ENCODE measurements around the gene SPDYE4. TPM values are rescaled to one million over a fixed set of nuclear protein-coding genes. Genes with fewer than 3 reads are reported as not detected.

The SPDYE4 gene
- total RNA-seq, 6 experiments from 2014 or later, result not detected

DNA sequence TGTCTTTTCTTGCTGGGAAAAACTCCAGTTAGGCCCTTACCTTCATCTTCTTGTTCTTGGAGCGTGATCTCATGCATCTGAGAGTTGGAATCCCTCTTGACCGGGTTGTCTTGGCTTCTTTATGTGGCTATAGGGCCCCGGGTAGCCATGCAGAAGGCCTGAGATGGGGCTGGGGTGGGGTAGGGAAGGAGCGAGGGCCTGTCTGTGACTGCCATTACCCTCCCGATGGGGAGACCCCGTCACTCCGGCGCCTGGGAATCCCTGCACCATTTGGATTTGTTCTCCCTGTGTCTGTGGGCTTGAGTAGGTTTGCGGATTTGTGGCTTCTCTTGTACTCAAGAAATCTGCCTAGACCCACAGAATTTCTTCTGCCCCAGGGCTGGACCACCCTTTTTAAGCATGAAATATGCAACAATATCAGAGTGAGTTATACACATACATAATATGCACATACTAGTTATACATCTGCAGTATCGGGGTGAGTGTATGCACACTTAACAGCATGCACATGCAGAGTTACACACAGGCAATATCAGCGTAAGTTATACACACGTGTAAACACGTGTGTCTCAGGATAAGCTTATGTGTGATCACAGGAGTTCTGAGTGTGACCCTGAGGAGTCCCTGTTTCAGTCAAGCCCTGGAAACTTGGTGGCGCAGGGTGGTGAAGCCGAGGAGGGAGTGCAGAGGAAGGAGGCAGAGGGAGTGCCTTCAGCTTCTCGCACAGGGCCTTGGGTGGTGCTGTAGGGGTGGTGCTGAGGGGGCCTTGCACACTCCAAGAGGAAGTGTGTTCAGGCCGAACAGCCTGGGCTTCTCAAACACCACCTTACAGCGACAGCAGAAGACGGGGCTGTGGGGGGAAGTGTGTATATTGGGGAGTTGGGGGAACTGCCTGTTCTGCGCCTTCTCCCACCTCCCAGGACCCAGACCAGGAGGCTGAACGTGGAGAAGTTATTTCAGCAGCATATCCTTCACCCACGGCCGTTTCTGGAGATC, 32.2 kb downstream of the SPDYE4 start:
- Histone ChIP-seq H3K9me3 (no peaks in the 10 kb centered on the region), H3K4me1 (peaks cover 0 to 10% (median 0%) of the 10 kb centered on the region in 4 donors), H3K27me3 (no peaks in the 10 kb centered on the region), H3K4me3 (no peak overlapping the region), H3K36me3 (no peaks in the 10 kb centered on the region), H3K27ac (no peak overlapping the region)
- ATAC-seq (peak in 1 of 4 donors; percentile 27), DNase-seq (no peak)
- intact Hi-C loops (cut with DNase I), result no loop called here
- WGBS (ENCODE audit: insufficient coverage, low coverage, low lambda C conversion rate, missing lambda C conversion rate), result 75% methylated on average over 12 of the region's 23 CpGs
- TF ChIP-seq POLR2A (IDR thresholded peaks at IDR 0.05), result no peak
- TF ChIP-seq, protein P1, sequence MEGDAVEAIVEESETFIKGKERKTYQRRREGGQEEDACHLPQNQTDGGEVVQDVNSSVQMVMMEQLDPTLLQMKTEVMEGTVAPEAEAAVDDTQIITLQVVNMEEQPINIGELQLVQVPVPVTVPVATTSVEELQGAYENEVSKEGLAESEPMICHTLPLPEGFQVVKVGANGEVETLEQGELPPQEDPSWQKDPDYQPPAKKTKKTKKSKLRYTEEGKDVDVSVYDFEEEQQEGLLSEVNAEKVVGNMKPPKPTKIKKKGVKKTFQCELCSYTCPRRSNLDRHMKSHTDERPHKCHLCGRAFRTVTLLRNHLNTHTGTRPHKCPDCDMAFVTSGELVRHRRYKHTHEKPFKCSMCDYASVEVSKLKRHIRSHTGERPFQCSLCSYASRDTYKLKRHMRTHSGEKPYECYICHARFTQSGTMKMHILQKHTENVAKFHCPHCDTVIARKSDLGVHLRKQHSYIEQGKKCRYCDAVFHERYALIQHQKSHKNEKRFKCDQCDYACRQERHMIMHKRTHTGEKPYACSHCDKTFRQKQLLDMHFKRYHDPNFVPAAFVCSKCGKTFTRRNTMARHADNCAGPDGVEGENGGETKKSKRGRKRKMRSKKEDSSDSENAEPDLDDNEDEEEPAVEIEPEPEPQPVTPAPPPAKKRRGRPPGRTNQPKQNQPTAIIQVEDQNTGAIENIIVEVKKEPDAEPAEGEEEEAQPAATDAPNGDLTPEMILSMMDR (IDR thresholded peaks at IDR 0.05), result no peak

DNA sequence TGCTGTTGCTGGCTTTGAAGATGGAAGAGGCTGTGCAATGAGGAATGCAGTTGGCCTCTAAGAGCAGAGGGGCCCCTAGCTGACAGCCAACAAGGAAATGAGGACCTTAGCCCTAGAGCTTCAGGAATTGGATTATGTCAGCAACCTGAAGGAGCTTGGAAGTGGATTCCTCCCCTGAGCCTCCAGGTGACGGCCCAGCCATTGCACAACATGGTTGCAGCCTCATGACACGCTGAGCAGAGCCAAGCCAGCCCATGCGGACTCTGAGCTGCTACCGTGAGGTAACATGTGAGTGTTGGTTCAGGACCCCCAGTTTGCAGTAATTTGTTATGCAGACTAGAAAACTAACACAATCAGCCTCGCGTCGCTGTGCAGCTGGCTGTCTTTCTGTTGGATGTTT, 33.9 kb downstream of the SPDYE4 start:
- no peaks in the 10 kb centered on the region for H3K27me3 ChIP-seq
- WGBS (ENCODE audit: insufficient coverage, low coverage, low lambda C conversion rate, missing lambda C conversion rate), result 94% methylated on average over 3 of the region's 7 CpGs
- no peak for TF ChIP-seq POLR2A (IDR thresholded peaks at IDR 0.05)
- TF ChIP-seq, protein P1 (IDR thresholded peaks at IDR 0.05), result no peak
- H3K27ac ChIP-seq, result no peak overlapping the region
- H3K4me1 ChIP-seq, result peaks cover 0 to 18% (median 0%) of the 10 kb centered on the region in 4 donors
- no peak overlapping the region for H3K4me3 ChIP-seq
- no peaks in the 10 kb centered on the region for H3K36me3 ChIP-seq
- H3K9me3 ChIP-seq, result no peaks in the 10 kb centered on the region
- DNase-seq (peak in 2 of 3 donors; percentile 41 to 59), ATAC-seq (peak; percentile 59 to 69 (median 67))
- intact Hi-C loops (cut with DNase I), result no loop called here

DNA sequence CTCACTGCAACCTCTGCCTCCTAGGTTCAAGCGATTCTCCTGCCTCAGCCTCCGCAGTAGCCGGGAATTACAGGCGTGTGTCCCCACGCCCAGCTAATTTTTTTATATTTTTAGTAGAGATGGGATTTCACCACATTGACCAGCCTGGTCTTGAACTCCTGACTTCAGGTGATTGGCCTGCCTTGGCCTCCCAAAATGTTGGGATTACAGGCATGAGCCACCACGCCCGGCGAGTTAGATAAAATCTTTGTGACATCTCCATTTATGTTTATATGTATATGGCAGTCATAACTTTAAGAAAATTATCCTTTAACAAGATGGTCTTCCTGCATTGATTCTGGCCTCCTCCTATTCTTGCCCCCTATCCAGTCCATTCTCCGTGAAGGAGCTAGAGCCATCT, 37.8 kb downstream of the SPDYE4 start:
- no peak overlapping the region for H3K27ac ChIP-seq
- no peak overlapping the region for H3K4me3 ChIP-seq
- no peak for TF ChIP-seq POLR2A (IDR thresholded peaks at IDR 0.05)
- TF ChIP-seq, protein P1 (IDR thresholded peaks at IDR 0.05), result no peak
- peaks cover 0 to 18% (median 0%) of the 10 kb centered on the region in 4 donors for H3K4me1 ChIP-seq
- DNase-seq (no peak), ATAC-seq (no peak)
- 88% methylated on average over 9 of the region's 9 CpGs for WGBS (ENCODE audit: insufficient coverage, low coverage, low lambda C conversion rate, missing lambda C conversion rate)
- no peaks in the 10 kb centered on the region for H3K9me3 ChIP-seq
- no peaks in the 10 kb centered on the region for H3K27me3 ChIP-seq
- intact Hi-C loops (cut with DNase I), result no loop called here
- no peaks in the 10 kb centered on the region for H3K36me3 ChIP-seq

DNA sequence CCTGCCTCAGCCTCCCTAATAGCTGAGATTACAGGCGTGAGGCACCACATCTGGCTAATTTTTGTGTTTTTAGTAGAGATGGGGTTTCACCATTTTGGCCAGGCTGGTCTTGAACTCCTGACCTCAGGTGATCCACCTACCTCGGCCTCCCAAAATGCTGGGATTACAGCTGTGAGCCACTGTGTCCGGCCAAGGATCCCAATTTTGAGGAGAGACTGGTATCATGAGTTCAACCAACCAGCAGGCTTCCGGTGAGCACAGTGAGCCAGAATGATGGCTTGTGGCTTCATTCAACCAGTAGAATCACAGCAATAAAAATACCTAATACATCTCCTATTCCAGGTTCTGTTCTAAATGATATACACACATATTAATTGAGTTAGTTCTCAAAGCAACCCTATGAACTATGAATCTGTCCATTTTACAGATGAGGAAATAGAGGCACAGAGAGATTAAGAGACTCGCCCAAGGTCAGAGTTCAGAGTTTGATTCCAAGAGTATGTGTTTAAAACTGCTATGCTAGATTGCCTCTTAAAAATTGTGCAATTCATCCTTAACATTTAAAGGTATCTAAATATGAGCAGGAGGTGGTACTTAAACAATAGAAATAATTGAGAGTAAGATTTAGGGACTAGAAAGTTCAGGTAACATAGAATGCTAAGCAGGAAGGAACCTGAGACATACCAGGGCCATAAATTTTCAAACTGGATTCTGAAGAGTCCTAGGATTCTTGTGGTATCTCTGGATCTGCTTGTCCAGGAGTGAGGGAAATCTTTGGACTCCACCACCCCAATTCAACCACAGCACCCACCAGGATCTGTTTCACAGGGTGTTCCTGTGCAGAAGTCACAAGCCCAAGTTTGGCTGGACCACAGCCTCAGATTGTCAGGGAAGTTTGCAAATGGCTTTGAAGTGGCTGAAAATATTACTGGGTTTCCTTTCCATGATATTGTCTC, 38.8 kb downstream of the SPDYE4 start:
- Histone ChIP-seq H3K4me1 (peaks cover 0 to 18% (median 0%) of the 10 kb centered on the region in 4 donors), H3K27me3 (no peaks in the 10 kb centered on the region), H3K4me3 (no peak overlapping the region), H3K36me3 (no peaks in the 10 kb centered on the region), H3K9me3 (no peaks in the 10 kb centered on the region), H3K27ac (no peak overlapping the region)
- intact Hi-C loops (cut with DNase I), result no loop called here
- WGBS (ENCODE audit: insufficient coverage, low coverage, low lambda C conversion rate, missing lambda C conversion rate), result 90% methylated on average over 5 of the region's 5 CpGs
- no peak for ATAC-seq
- no peak for DNase-seq
- TF ChIP-seq POLR2A (IDR thresholded peaks at IDR 0.05), result no peak
- TF ChIP-seq, protein P1 (IDR thresholded peaks at IDR 0.05), result no peak
